H1 (cell line): ENCODE data around the gene ZPBP. TPM values are rescaled to one million over a fixed set of nuclear protein-coding genes. Genes with fewer than 3 reads are reported as not detected.

ENCODE experiments used
- CTCF ChIA-PET: fragments of 300-600 bp; sonication (Branson Sonifier 250); formaldehyde crosslinking; loops from one replicate; lab custom pipeline; 2021; ENCODE audit not compliant: partially characterized antibody; lab: Charles Lee
- POLR2A ChIA-PET: fragments of 300-600 bp; sonication (Branson Sonifier 250); formaldehyde crosslinking; loops from one replicate; lab custom pipeline; 2021; ENCODE audit warnings: inconsistent platforms; ENCODE audit not compliant: partially characterized antibody; lab: Charles Lee
- DNase-seq, 2 experiments: peaks; one replicate each; pipeline versions ENCODE4 v3.0.0 to v3.0.0-alpha.2; 2010 to 2022; ENCODE audit warnings: low spot score in 2 of 2, low read depth in 1 of 2, mixed read lengths in 1 of 2
- FAIRE-seq: peaks from 2 replicates; lab custom pipeline; 2011; peaks lifted over from hg19 to GRCh38; lab: Jason Lieb, UNC
- H2AFZ ChIP-seq: 2 replicates; pipeline ENCODE4 v1.8.1; 2012; ENCODE audit warnings: low read length, inconsistent platforms
- H2AK5ac ChIP-seq: 2 replicates; pipeline ENCODE4 v1.6.1; 2013; ENCODE audit warnings: low read depth, low read length
- H2BK120ac ChIP-seq: replicated peaks from 2 replicates; pipeline ENCODE3; 2013; ENCODE audit warnings: low read depth, low read length, inconsistent platforms
- H2BK12ac ChIP-seq: 2 replicates; pipeline ENCODE4 v1.6.1; 2013; ENCODE audit warnings: low read depth, low read length
- H2BK15ac ChIP-seq: 2 replicates; pipeline ENCODE4 v1.6.1; 2013; ENCODE audit warnings: low read length
- H2BK20ac ChIP-seq: 2 replicates; pipeline ENCODE4 v1.6.1; 2013; ENCODE audit warnings: low read length
- H2BK5ac ChIP-seq: 2 replicates; pipeline ENCODE4 v1.6.1; 2013; ENCODE audit warnings: low read depth, low read length
- H3K14ac ChIP-seq: 2 replicates; pipeline ENCODE4 v1.6.1; 2013; ENCODE audit warnings: inconsistent platforms; ENCODE audit not compliant: insufficient read length
- H3K18ac ChIP-seq: 2 replicates; pipeline ENCODE4 v1.6.1; 2013; ENCODE audit warnings: low read length; ENCODE audit errors: extremely low read depth
- H3K23ac ChIP-seq: 2 replicates; pipeline ENCODE4 v1.6.1; 2013; ENCODE audit warnings: inconsistent platforms; ENCODE audit not compliant: insufficient read length
- H3K23me2 ChIP-seq: 2 replicates; pipeline ENCODE4 v1.6.1; 2013; ENCODE audit warnings: low read depth, low read length
- H3K27ac ChIP-seq: 2 replicates; pipeline ENCODE4 v1.6.1; 2011; ENCODE audit warnings: low read depth, low read length, inconsistent platforms
- H3K27me3 ChIP-seq, 4 experiments: replicated peaks in 1 of 4; 1 replicate in 1 of 4; 2 replicates in 3 of 4; pipeline versions ENCODE4 v1.6.1 to v1.8.1; 2011 to 2013; ENCODE audit warnings: low read length in 3 of 4, mild to moderate bottlenecking in 3 of 4, inconsistent platforms in 2 of 4, mixed read lengths in 2 of 4, moderate library complexity in 1 of 4; ENCODE audit not compliant: control insufficient read depth in 3 of 4, insufficient read depth in 3 of 4; ENCODE audit errors: extremely low read depth in 1 of 4
- H3K36me3 ChIP-seq, 4 experiments: 2 replicates each; pipeline versions ENCODE4 v1.6.1 to v1.8.1; 2011 to 2013; ENCODE audit warnings: mild to moderate bottlenecking in 4 of 4, low read length in 3 of 4, moderate library complexity in 2 of 4, control low read depth in 1 of 4, inconsistent platforms in 1 of 4; ENCODE audit not compliant: insufficient read depth in 4 of 4, control insufficient read depth in 2 of 4
- H3K4ac ChIP-seq: replicated peaks from 2 replicates; pipeline ENCODE3; 2013; ENCODE audit warnings: low read length, low read depth, mixed read lengths, inconsistent platforms; ENCODE audit not compliant: insufficient read length
- H3K4me1 ChIP-seq, 4 experiments: replicated peaks in 1 of 4; 1 replicate in 1 of 4; 2 replicates in 3 of 4; pipeline versions ENCODE4 v1.6.1 to v1.8.1; 2011 to 2013; ENCODE audit warnings: low read length in 3 of 4, inconsistent platforms in 2 of 4, mixed read lengths in 1 of 4; ENCODE audit not compliant: insufficient read depth in 4 of 4, control insufficient read depth in 3 of 4
- H3K4me2 ChIP-seq, 2 experiments: 2 replicates each; pipeline versions ENCODE4 v1.6.1 to v1.8.1; 2011 to 2013; ENCODE audit warnings: low read depth in 2 of 2, low read length in 2 of 2, control low read depth in 1 of 2, inconsistent platforms in 1 of 2, mild to moderate bottlenecking in 1 of 2; ENCODE audit not compliant: insufficient read depth in 1 of 2
- H3K4me3 ChIP-seq, 4 experiments: fragments of 200-600, 300-600 bp in 1 of 4; sonication (generic), shearing (Covaris generic), sonication (Bioruptor Twin) in 1 of 4; 2 replicates each; pipeline versions ENCODE4 v1.5.1 to v1.8.1; 2011 to 2016; ENCODE audit warnings: low read length in 4 of 4, low read depth in 3 of 4, control low read depth in 2 of 4, inconsistent platforms in 2 of 4, mild to moderate bottlenecking in 2 of 4, mixed read lengths in 1 of 4, moderate library complexity in 1 of 4; ENCODE audit not compliant: insufficient read depth in 2 of 4; ENCODE audit errors: extremely low read depth in 1 of 4
- H3K56ac ChIP-seq: replicated peaks from 2 replicates; pipeline ENCODE3; 2013; ENCODE audit warnings: low read depth, mild to moderate bottlenecking, mixed read lengths, low read length, inconsistent platforms; ENCODE audit not compliant: insufficient read length
- H3K79me1 ChIP-seq: 2 replicates; pipeline ENCODE4 v1.6.1; 2013; ENCODE audit warnings: low read depth, low read length, control low read depth
- H3K79me2 ChIP-seq, 2 experiments: 2 replicates each; pipeline versions ENCODE4 v1.6.1 to v1.8.1; 2012 to 2013; ENCODE audit warnings: low read length in 2 of 2, mild to moderate bottlenecking in 2 of 2, inconsistent platforms in 1 of 2; ENCODE audit not compliant: insufficient read depth in 2 of 2, control insufficient read depth in 1 of 2
- H3K9ac ChIP-seq, 4 experiments: replicated peaks in 1 of 4; 1 replicate in 1 of 4; 2 replicates in 3 of 4; pipeline versions ENCODE4 v1.6.1 to v1.8.1; 2011 to 2013; ENCODE audit warnings: low read depth in 3 of 4, low read length in 3 of 4, control low read depth in 2 of 4, mild to moderate bottlenecking in 2 of 4, moderate library complexity in 2 of 4, inconsistent platforms in 1 of 4; ENCODE audit errors: extremely low read depth in 1 of 4
- H3K9me3 ChIP-seq, 2 experiments: 2 replicates each; pipeline versions ENCODE4 v1.6.1 to v1.8.1; 2012 to 2013; ENCODE audit warnings: mild to moderate bottlenecking in 2 of 2, moderate library complexity in 2 of 2, control low read depth in 1 of 2, inconsistent platforms in 1 of 2, low read depth in 1 of 2, low read length in 1 of 2, mixed read lengths in 1 of 2; ENCODE audit not compliant: insufficient read depth in 2 of 2
- H4K20me1 ChIP-seq, 2 experiments: replicated peaks in 1 of 2; 2 replicates each; pipeline versions ENCODE3 to v1.8.1; 2011 to 2013; ENCODE audit warnings: inconsistent platforms in 2 of 2, low read length in 2 of 2, mild to moderate bottlenecking in 1 of 2; ENCODE audit not compliant: insufficient read depth in 2 of 2, control insufficient read depth in 1 of 2
- H4K5ac ChIP-seq: 2 replicates; pipeline ENCODE4 v1.6.1; 2013; ENCODE audit warnings: low read length, low read depth, mixed read lengths, inconsistent platforms; ENCODE audit not compliant: insufficient read length
- H4K8ac ChIP-seq: 2 replicates; pipeline ENCODE4 v1.8.0; 2013; ENCODE audit warnings: mild to moderate bottlenecking, moderate library complexity, low read length, inconsistent platforms; ENCODE audit not compliant: insufficient read depth; ENCODE audit errors: extremely low read depth
- H4K91ac ChIP-seq: replicated peaks from 2 replicates; pipeline ENCODE3; 2013; ENCODE audit warnings: low read length, mixed read lengths, inconsistent platforms; ENCODE audit not compliant: insufficient read length
- ASH2L ChIP-seq: fragments of 200-600, 300-600 bp; sonication (generic); IDR thresholded peaks from one replicate; pipeline ENCODE4 v1.7.1; 2017; ENCODE audit warnings: low read length
- CREB1 ChIP-seq: IDR thresholded peaks from 2 replicates; pipeline ENCODE4 v1.6.1; 2012; ENCODE audit warnings: inconsistent platforms
- CTBP2 ChIP-seq: IDR thresholded peaks from 2 replicates; pipeline ENCODE4 v1.7.0; 2011; ENCODE audit warnings: borderline replicate concordance, mild to moderate bottlenecking, moderate library complexity, mixed read lengths, low read length; ENCODE audit not compliant: insufficient read depth, insufficient read length
- EP300 ChIP-seq, 2 experiments: IDR thresholded peaks; 1 replicate in 1 of 2; 2 replicates in 1 of 2; pipeline ENCODE4 v1.6.1; 2011 to 2012; ENCODE audit warnings: low read depth in 2 of 2, low read length in 2 of 2, mild to moderate bottlenecking in 2 of 2, borderline replicate concordance in 1 of 2, inconsistent platforms in 1 of 2, moderate library complexity in 1 of 2
- GABPA ChIP-seq: IDR thresholded peaks from 2 replicates; pipeline ENCODE4 v1.6.1; 2011; ENCODE audit warnings: mild to moderate bottlenecking, low read length, moderate library complexity, borderline replicate concordance; ENCODE audit not compliant: insufficient read depth
- HDAC6 ChIP-seq: IDR thresholded peaks from one replicate; pipeline ENCODE4 v1.7.1; 2012; ENCODE audit warnings: low read depth, mild to moderate bottlenecking, inconsistent platforms, low read length, moderate library complexity
- MAFK ChIP-seq: IDR thresholded peaks from 2 replicates; pipeline ENCODE4 v1.6.1; 2012; ENCODE audit warnings: low read depth, mild to moderate bottlenecking, improper control_type of control experiment, low read length
- RNF2 ChIP-seq: fragments of 200-900, 300-1000 bp; sonication (generic); IDR thresholded peaks from 2 replicates; pipeline ENCODE4 v1.7.1; 2016; ENCODE audit warnings: borderline replicate concordance, low read depth, mild to moderate bottlenecking, antibody characterized with exemption, low read length; ENCODE audit not compliant: poor library complexity, severe bottlenecking; ENCODE audit errors: missing control alignments
- SIN3A ChIP-seq, 2 experiments: IDR thresholded peaks in 1 of 2; conservative IDR thresholded peaks in 1 of 2; 2 replicates each; pipeline ENCODE4 v1.6.1; 2011 to 2012; ENCODE audit warnings: low read length in 2 of 2, improper control_type of control experiment in 1 of 2, low read depth in 1 of 2, mild to moderate bottlenecking in 1 of 2
- SP2 ChIP-seq: IDR thresholded peaks from 2 replicates; pipeline ENCODE4 v1.6.1; 2012; ENCODE audit warnings: mild to moderate bottlenecking, low read length, inconsistent platforms
- SP4 ChIP-seq: IDR thresholded peaks from 2 replicates; pipeline ENCODE4 v1.6.1; 2012; ENCODE audit warnings: low read length, inconsistent platforms
- SUZ12 ChIP-seq: fragments of 200-600 bp; sonication (generic); IDR thresholded peaks from 2 replicates; pipeline ENCODE4 v1.6.1; 2012; ENCODE audit warnings: mild to moderate bottlenecking, inconsistent platforms, low read length, moderate library complexity, mixed read lengths
- TAF7 ChIP-seq: optimal IDR thresholded peaks from 2 replicates; pipeline ENCODE3; 2011; ENCODE audit warnings: low read depth, mild to moderate bottlenecking, inconsistent platforms, low read length, moderate library complexity, borderline replicate concordance
- TCF12 ChIP-seq: IDR thresholded peaks from 2 replicates; pipeline ENCODE4 v1.6.1; 2011; ENCODE audit warnings: low read depth, mild to moderate bottlenecking, low read length
- TEAD4 ChIP-seq: IDR thresholded peaks from 2 replicates; pipeline ENCODE4 v1.6.1; 2012; ENCODE audit warnings: low read depth, low read length, inconsistent platforms, mixed read lengths
- WGBS, 2 experiments: shearing (Covaris generic) in 1 of 2; methylation state at CpG; one replicate each; pipeline versions ENCODE4 v1.1.6 to v1.1.7; 2013 to 2015; ENCODE audit warnings: low lambda C conversion rate in 2 of 2, mixed read lengths in 2 of 2, inconsistent platforms in 1 of 2, low coverage in 1 of 2, missing lambda C conversion rate in 1 of 2; ENCODE audit not compliant: insufficient replicate concordance in 2 of 2, insufficient coverage in 1 of 2, insufficient read length in 1 of 2; ENCODE audit errors: extremely low coverage in 1 of 2, missing lambda C conversion rate in 1 of 2; 5-methylcytosine and 5-hydroxymethylcytosine counted together
- polyA plus RNA-seq, 7 experiments: library from polyadenylated mRNA; depleted of rRNA in 3 of 7; stranded (reverse) in 5 of 7; unstranded in 2 of 7; fragments of >200 nt in 5 of 7; fragments of 200-250 nt in 2 of 7; gene quantifications; 1 replicate in 5 of 7; 2 replicates in 1 of 7; 4 replicates in 1 of 7; pipeline versions ENCODE4 v1.2.1 to v1.2.3, GENCODE V29; 2011 to 2013; ENCODE audit warnings: missing spikeins in 2 of 7, mixed read lengths in 2 of 7
- total RNA-seq: library from RNA; stranded (reverse); fragmentation: NEBNext Ultra II Directional; extraction: Animal tissue kit (Norgen Biotek cat#: 25700); gene quantifications from 2 replicates; pipeline ENCODE4 v1.2.1, GENCODE V29; 2021

ZPBP gene
- total and polyA plus RNA-seq, 2 of the 8 experiments (the other 6 are each of a cell fraction or from before 2014, with no cell fraction given), result not detected

GRCh38 chr7:50121286-50121685, 28.2 kb upstream of the ZPBP start:
- CTCF ChIA-PET, result interaction anchor here (0.7 to 1.6 kb wide), 2 partner anchors 29 to 248 kb away, joined by 3 to 8 read pairs; no protein-coding TSS in a partner anchor
- no peak for TF ChIP-seq SP2
- TF ChIP-seq GABPA, result no peak
- TF ChIP-seq TAF7, result no peak
- no peak for TF ChIP-seq SIN3A (conservative IDR thresholded peaks at IDR 0.05 in 1 of 2, IDR thresholded peaks at IDR 0.05 in 1 of 2; ENCODE audit: low read depth in 1 of 2, low read length in 2 of 2)
- TF ChIP-seq SUZ12, result no peak
- TF ChIP-seq ASH2L, result no peak
- no peak for TF ChIP-seq EP300 (IDR thresholded peaks at IDR 0.05; ENCODE audit: borderline replicate concordance in 1 of 2, low read depth in 2 of 2, low read length in 2 of 2)
- TF ChIP-seq CTBP2, result no peak
- TF ChIP-seq RNF2, result no peak
- TF ChIP-seq HDAC6, result no peak
- no peak for TF ChIP-seq SP4
- no peak for TF ChIP-seq TCF12
- TF ChIP-seq TEAD4, result no peak
- no peak for TF ChIP-seq MAFK
- TF ChIP-seq CREB1, result no peak

More at GRCh38 chr7:50121286-50121685, 28.2 kb upstream of the ZPBP start:
- no peak overlapping the region for H3K9ac ChIP-seq
- H3K4me3 ChIP-seq, result no peak overlapping the region
- no peak overlapping the region for H2AFZ ChIP-seq
- no peak overlapping the region for H4K5ac ChIP-seq
- no peak overlapping the region for H2BK15ac ChIP-seq
- FAIRE-seq, result no peak
- no peaks in the 10 kb centered on the region for H3K9me3 ChIP-seq
- POLR2A ChIA-PET, result no interaction called here
- no peaks in the 10 kb centered on the region for H3K79me1 ChIP-seq
- H3K56ac ChIP-seq, result no peak overlapping the region
- DNase-seq, result no peak
- H2BK20ac ChIP-seq, result no peak overlapping the region
- H3K27ac ChIP-seq, result no peak overlapping the region
- H3K14ac ChIP-seq, result no peak overlapping the region
- H3K4me1 ChIP-seq, result no peaks in the 10 kb centered on the region
- H3K4me2 ChIP-seq, result no peak overlapping the region
- H4K91ac ChIP-seq, result no peak overlapping the region
- no peak overlapping the region for H4K8ac ChIP-seq
- no peak overlapping the region for H2BK12ac ChIP-seq
- H3K4ac ChIP-seq, result no peak overlapping the region
- no peak overlapping the region for H2BK120ac ChIP-seq
- H3K27me3 ChIP-seq, result no peaks in the 10 kb centered on the region
- H3K23ac ChIP-seq, result no peak overlapping the region
- 98% methylated on average over 3 of the region's 3 CpGs; no CpG with 5 or more reads in 1 of the 2 experiments for WGBS, 2 experiments
- H3K23me2 ChIP-seq, result no peaks in the 10 kb centered on the region
- H3K36me3 ChIP-seq, result no peaks in the 10 kb centered on the region
- no peaks in the 10 kb centered on the region for H4K20me1 ChIP-seq
- H3K79me2 ChIP-seq, result no peaks in the 10 kb centered on the region
- H3K18ac ChIP-seq, result no peak overlapping the region
- H2AK5ac ChIP-seq, result no peak overlapping the region
- H2BK5ac ChIP-seq, result no peak overlapping the region
